Activated CD4-positive, alpha-beta T cell treated with anti-CD3 and anti-CD28 coated beads for 36 hours (primary cell): ENCODE measurements around the gene KRT17. TPM values are rescaled to one million over a fixed set of nuclear protein-coding genes. Genes with fewer than 3 reads are reported as not detected.
"Not testable (repeated sequence)": the region's sequence is repeated elsewhere in the genome, so short reads cannot be mapped to it uniquely, and the experiment has no call there.

ENCODE experiments used
- ATAC-seq: fragments of 200-7000 bp; cut with Tn5 transposase; one replicate; pipeline ENCODE4 v1.10.0; 2021; ENCODE audit warnings: mild to moderate bottlenecking, moderate library complexity
- CTCF ChIA-PET: fragments of 350-600 bp; sonication (Branson Sonifier 250); formaldehyde crosslinking; loops from one replicate; lab custom pipeline; 2021; ENCODE audit warnings: antibody characterized with exemption; lab: Charles Lee
- POLR2A ChIA-PET: fragments of 350-600 bp; sonication (Branson Sonifier 250); formaldehyde crosslinking; loops from one replicate; lab custom pipeline; 2021; ENCODE audit warnings: antibody characterized with exemption, inconsistent platforms; lab: Charles Lee
- DNase-seq: peaks from one replicate; pipeline ENCODE4 v3.0.0-alpha.2; 2020
- H3K27ac Mint-ChIP-seq: one replicate; pipeline ENCODE4 v1.8.0; 2021; ENCODE audit warnings: mixed read lengths
- H3K27me3 Mint-ChIP-seq: one replicate; pipeline ENCODE4 v1.8.0; 2021; ENCODE audit warnings: mixed read lengths
- H3K36me3 Mint-ChIP-seq: one replicate; pipeline ENCODE4 v1.8.0; 2021; ENCODE audit warnings: low read depth, mixed read lengths
- H3K4me1 Mint-ChIP-seq: one replicate; pipeline ENCODE4 v1.8.0; 2021; ENCODE audit warnings: mixed read lengths
- H3K4me3 Mint-ChIP-seq: one replicate; pipeline ENCODE4 v1.8.0; 2021; ENCODE audit warnings: mild to moderate bottlenecking, moderate library complexity, mixed read lengths
- H3K9me3 Mint-ChIP-seq: one replicate; pipeline ENCODE4 v1.8.0; 2021; ENCODE audit warnings: low read depth, mixed read lengths
- intact Hi-C, 2 experiments: fragments of 100-400 bp; cut with DNase I in 1 of 2; cut with micrococcal nuclease in 1 of 2; formaldehyde crosslinking; loops; one replicate each; pipeline versions ENCODE4 v1.14.2 to v1.15.1; 2022 to 2024; cut with DNase I, micrococcal nuclease
- total RNA-seq, 2 experiments: library from RNA; stranded (reverse); gene quantifications; one replicate each; pipeline ENCODE4 v1.2.3, GENCODE V29; 2021

KRT17 gene
- total RNA-seq, 2 experiments from 2014 or later: not detected

DNA sequence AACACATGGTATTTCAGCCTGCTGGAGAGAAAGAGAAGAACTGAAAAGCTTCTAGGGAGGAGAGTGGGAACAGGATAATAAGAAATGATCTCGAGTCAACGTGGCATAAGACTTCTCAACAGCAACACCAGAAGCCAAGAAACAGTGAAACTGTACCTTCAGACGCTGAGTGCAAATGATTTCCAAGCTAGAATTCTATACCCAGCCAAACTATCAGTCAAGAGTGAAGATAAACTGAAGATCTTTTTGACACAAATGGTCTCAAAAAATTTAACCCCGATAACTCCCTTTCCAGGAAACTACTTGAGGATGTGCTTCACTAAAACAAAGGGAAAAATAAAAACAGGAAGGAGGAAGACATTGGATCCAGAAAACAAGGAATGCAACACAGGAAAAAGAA lies 17.4 kb downstream of the KRT17 start:
- DNase-seq, H3K4me1 Mint-ChIP-seq, intact Hi-C loops, ATAC-seq, H3K4me3 Mint-ChIP-seq, H3K36me3 Mint-ChIP-seq, POLR2A ChIA-PET, H3K27ac Mint-ChIP-seq: not testable (repeated sequence)
- CTCF ChIA-PET: interaction anchor here (1.6 kb wide), 1 partner anchor 56 kb away, joined by 4 read pairs; no protein-coding TSS in a partner anchor
- Mint-ChIP-seq H3K27me3 (peaks cover 21% of the 10 kb centered on the region), H3K9me3 (peaks cover 11% of the 10 kb centered on the region)

GRCh38 chr17:41602524-41602923 lies 21.9 kb downstream of the KRT17 start:
- POLR2A ChIA-PET: no interaction called here
- Mint-ChIP-seq H3K27me3 (peaks cover 16% of the 10 kb centered on the region), H3K4me3 (no peak overlapping the region), H3K27ac (no peak overlapping the region), H3K4me1 (no peaks in the 10 kb centered on the region), H3K36me3 (peaks cover 6% of the 10 kb centered on the region), H3K9me3 (peaks cover 9% of the 10 kb centered on the region)
- intact Hi-C loops: no loop called here
- CTCF ChIA-PET: interaction anchor here (0.6 to 2.1 kb wide), 4 partner anchors 45 to 1267 kb away, joined by 3 to 7 read pairs (median 4); no protein-coding TSS in a partner anchor
- DNase-seq (no peak), ATAC-seq (no peak)

GRCh38 chr17:41600318-41600717 lies 24.1 kb downstream of the KRT17 start:
- CTCF ChIA-PET: no interaction called here
- no peaks in the 10 kb centered on the region for H3K4me1 Mint-ChIP-seq
- no peak for ATAC-seq

GRCh38 chr17:41599680-41600079 lies 24.7 kb downstream of the KRT17 start:
- H3K4me3 Mint-ChIP-seq: no peak overlapping the region
- DNase-seq: no peak
- no peak overlapping the region for H3K27ac Mint-ChIP-seq
- ChIA-PET CTCF (no interaction called here), POLR2A (no interaction called here)
- H3K4me1 Mint-ChIP-seq: no peaks in the 10 kb centered on the region
- H3K9me3 Mint-ChIP-seq: no peaks in the 10 kb centered on the region
- no peak for ATAC-seq
- peaks cover 5% of the 10 kb centered on the region for H3K27me3 Mint-ChIP-seq
- no peaks in the 10 kb centered on the region for H3K36me3 Mint-ChIP-seq
- intact Hi-C loops: no loop called here

More at GRCh38 chr17:41600318-41600717, 24.1 kb downstream of the KRT17 start:
- H3K36me3 Mint-ChIP-seq: no peaks in the 10 kb centered on the region
- no peak for DNase-seq
- H3K27ac Mint-ChIP-seq: no peak overlapping the region
- H3K27me3 Mint-ChIP-seq: peaks cover 6% of the 10 kb centered on the region
- intact Hi-C loops: no loop called here
- no peak overlapping the region for H3K4me3 Mint-ChIP-seq
- no peaks in the 10 kb centered on the region for H3K9me3 Mint-ChIP-seq
- POLR2A ChIA-PET: no interaction called here

GRCh38 chr17:41595585-41595984 lies 28.8 kb downstream of the KRT17 start:
- H3K36me3 Mint-ChIP-seq: no peaks in the 10 kb centered on the region
- intact Hi-C loops: no loop called here
- H3K9me3 Mint-ChIP-seq: no peaks in the 10 kb centered on the region
- peaks cover 7% of the 10 kb centered on the region for H3K27me3 Mint-ChIP-seq
- DNase-seq (no peak), ATAC-seq (no peak)
- H3K4me3 Mint-ChIP-seq: no peak overlapping the region
- H3K4me1 Mint-ChIP-seq: no peaks in the 10 kb centered on the region
- no peak overlapping the region for H3K27ac Mint-ChIP-seq
- ChIA-PET CTCF (interaction anchor here (1.1 kb wide), 1 partner anchor 10 kb away, joined by 3 read pairs; no protein-coding TSS in a partner anchor), POLR2A (no interaction called here)

- ChIA-PET POLR2A (no interaction called here), CTCF (no interaction called here)
- H3K27ac Mint-ChIP-seq: no peak overlapping the region
- intact Hi-C loops: no loop called here
- ATAC-seq: no peak
- H3K9me3 Mint-ChIP-seq: no peaks in the 10 kb centered on the region
- no peaks in the 10 kb centered on the region for H3K4me1 Mint-ChIP-seq
- no peak overlapping the region for H3K4me3 Mint-ChIP-seq
- H3K27me3 Mint-ChIP-seq: peaks cover 7% of the 10 kb centered on the region
- no peaks in the 10 kb centered on the region for H3K36me3 Mint-ChIP-seq
- DNase-seq: no peak
Observed at GRCh38 chr17:41594363-41594915, 29.9 kb downstream of the KRT17 start.

DNA sequence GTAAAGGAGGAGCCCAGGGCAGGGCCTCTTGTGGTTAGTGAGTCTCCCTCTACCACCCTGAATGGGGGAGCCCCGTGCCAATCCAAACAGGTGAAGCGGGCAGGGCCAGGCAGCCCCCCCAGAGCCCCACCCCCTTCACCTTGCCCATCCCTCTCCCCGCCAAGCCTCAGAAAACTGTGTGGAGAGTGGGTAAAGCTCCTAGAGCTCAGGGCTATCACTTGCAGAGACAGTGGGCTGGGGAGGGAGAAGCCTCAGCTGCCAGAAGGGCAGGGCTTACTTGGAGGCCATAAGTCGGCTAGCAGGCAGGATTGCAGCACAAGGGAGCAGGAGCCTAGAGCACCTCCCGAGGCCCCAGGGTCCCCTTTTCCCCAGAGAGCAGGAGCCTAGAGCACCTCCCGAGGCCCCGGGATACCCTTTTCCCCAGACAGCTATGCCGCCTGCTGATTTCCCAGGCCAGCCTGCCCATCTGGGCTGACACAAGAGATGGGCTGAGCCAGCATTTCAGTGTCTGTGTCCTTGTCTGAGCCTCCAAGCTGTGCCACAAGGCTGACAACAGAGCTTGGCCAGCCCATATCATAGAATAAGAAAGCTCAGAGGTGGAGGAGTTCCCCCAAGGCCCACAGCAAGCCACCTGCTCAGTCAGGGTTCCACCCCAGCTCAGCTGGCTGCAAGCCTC lies 30.9 kb downstream of the KRT17 start:
- no peak overlapping the region for H3K4me3 Mint-ChIP-seq
- ATAC-seq (no peak), DNase-seq (no peak)
- H3K36me3 Mint-ChIP-seq: no peaks in the 10 kb centered on the region
- no peaks in the 10 kb centered on the region for H3K4me1 Mint-ChIP-seq
- intact Hi-C loops: no loop called here
- POLR2A ChIA-PET: no interaction called here
- no peaks in the 10 kb centered on the region for H3K9me3 Mint-ChIP-seq
- H3K27ac Mint-ChIP-seq: no peak overlapping the region
- CTCF ChIA-PET: no interaction called here
- peaks cover 7% of the 10 kb centered on the region for H3K27me3 Mint-ChIP-seq

GRCh38 chr17:41592601-41593305 lies 31.6 kb downstream of the KRT17 start:
- intact Hi-C loops: no loop called here
- POLR2A ChIA-PET: no interaction called here
- no peaks in the 10 kb centered on the region for H3K4me1 Mint-ChIP-seq
- DNase-seq (no peak), ATAC-seq (no peak)
- H3K27me3 Mint-ChIP-seq: peaks cover 7% of the 10 kb centered on the region
- H3K36me3 Mint-ChIP-seq: no peaks in the 10 kb centered on the region
- H3K9me3 Mint-ChIP-seq: no peaks in the 10 kb centered on the region
- no peak overlapping the region for H3K4me3 Mint-ChIP-seq
- H3K27ac Mint-ChIP-seq: no peak overlapping the region
- CTCF ChIA-PET: no interaction called here

GRCh38 chr17:41589301-41589700 lies 35.1 kb downstream of the KRT17 start:
- DNase-seq: no peak
- no peak for ATAC-seq
- no peaks in the 10 kb centered on the region for H3K9me3 Mint-ChIP-seq
- no peaks in the 10 kb centered on the region for H3K4me1 Mint-ChIP-seq
- no peaks in the 10 kb centered on the region for H3K36me3 Mint-ChIP-seq
- peaks cover 5% of the 10 kb centered on the region for H3K27me3 Mint-ChIP-seq
- H3K4me3 Mint-ChIP-seq: no peak overlapping the region
- intact Hi-C loops: no loop called here
- no peak overlapping the region for H3K27ac Mint-ChIP-seq
- POLR2A ChIA-PET: no interaction called here
- CTCF ChIA-PET: interaction anchor here (0.9 kb wide), 1 partner anchor 13 kb away, joined by 3 read pairs; no protein-coding TSS in a partner anchor

DNA sequence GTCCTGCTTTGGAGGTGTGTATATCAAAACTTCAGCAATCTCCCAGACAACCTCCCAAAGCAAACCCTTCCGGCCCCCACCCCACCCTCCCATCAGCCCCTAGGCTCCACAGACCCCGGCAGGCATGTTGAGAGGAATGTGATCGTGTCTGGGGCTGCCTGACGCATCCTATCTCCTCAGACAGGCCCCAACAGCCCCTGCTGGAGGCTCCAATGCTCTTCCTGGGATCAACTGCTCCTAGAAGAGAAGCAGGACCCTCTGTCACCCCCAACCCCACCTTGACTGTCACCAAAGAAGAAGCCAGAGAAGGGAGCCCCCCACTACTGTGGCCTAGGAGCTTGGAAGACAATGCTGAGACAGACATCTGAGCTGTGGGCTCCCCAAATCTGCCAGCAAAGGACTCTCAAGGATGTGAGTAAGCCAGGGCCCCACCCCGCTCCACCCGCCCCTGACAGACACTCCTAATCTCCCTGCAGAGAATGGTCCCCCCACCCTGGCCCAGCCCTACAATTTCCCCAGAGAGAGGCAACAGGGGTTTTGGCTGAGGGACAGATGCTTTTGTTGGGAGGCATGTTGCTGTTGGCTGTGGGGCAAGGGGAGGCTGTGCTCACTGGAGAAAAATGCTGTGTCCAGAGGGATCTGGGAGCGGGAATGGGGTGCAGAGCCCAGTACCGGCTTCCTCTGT lies 36.1 kb downstream of the KRT17 start:
- DNase-seq (no peak), ATAC-seq (no peak)
- no peaks in the 10 kb centered on the region for H3K4me1 Mint-ChIP-seq
- intact Hi-C loops: no loop called here
- ChIA-PET CTCF (interaction anchor here (0.6 to 0.8 kb wide), 3 partner anchors 9 to 381 kb away, joined by 3 read pairs; no protein-coding TSS in a partner anchor), POLR2A (no interaction called here)
- H3K36me3 Mint-ChIP-seq: no peaks in the 10 kb centered on the region
- H3K4me3 Mint-ChIP-seq: no peak overlapping the region
- H3K27ac Mint-ChIP-seq: no peak overlapping the region
- H3K27me3 Mint-ChIP-seq: peaks cover 3% of the 10 kb centered on the region
- no peaks in the 10 kb centered on the region for H3K9me3 Mint-ChIP-seq

DNA sequence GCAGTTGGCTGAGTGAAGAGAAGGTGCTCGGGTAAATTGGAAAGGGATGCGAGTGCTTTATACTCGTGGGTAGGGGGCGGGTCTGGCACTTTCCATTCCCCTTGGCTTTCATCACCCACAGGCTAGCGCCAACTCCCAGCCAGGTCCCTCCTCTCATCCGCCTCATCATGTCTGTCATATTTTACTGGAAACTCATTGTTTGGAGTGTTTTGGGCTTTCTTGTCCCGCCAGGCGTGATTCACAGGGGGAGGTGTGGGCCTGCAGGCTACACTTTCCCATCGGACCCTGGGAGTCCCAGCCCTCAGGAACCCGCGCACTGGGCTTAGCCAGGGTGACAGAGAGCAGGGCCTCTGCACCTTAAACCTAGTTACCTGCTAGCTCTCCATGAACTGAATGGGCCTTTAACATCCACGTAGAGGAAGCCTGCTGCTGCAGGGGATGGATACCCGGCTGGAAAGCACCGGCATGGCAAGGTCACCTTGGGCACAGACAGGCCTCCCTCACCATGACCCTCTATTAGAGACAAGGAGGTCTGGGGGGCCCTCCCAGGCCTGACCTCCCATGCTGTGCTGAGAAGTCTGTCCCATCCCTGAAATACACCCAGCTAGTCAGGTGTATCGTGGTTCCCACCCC lies 37.4 kb downstream of the KRT17 start, which contains the start of gene KRT14:
KRT14 (minus strand) TSS at position 33 of the 633 bp plus-strand sequence. CDS start 61 bp downstream, outside the sequence.
- ChIA-PET CTCF (no interaction called here), POLR2A (no interaction called here)
- H3K27me3 Mint-ChIP-seq: peaks cover 5% of the 10 kb centered on the region
- H3K36me3 Mint-ChIP-seq: no peaks in the 10 kb centered on the region
- intact Hi-C loops: no loop called here
- no peak within 1 kb of the TSS for H3K4me3 Mint-ChIP-seq
- ATAC-seq (no peak), DNase-seq (no peak)
- H3K27ac Mint-ChIP-seq: no peak within 1 kb of the TSS
- H3K9me3 Mint-ChIP-seq: no peaks in the 10 kb centered on the region
- H3K4me1 Mint-ChIP-seq: no peaks in the 10 kb centered on the region
